SU-DHL-6 (cell line): ENCODE measurements around the gene PDXP.

Experiments
- H2AFZ ChIP-seq: fragments of 200-600 bp; sonication (generic); 2 replicates; pipeline ENCODE4 v1.6.1; 2014; ENCODE audit warnings: low read depth, mild to moderate bottlenecking, moderate library complexity, mixed read lengths, antibody characterized with exemption, low read length; ENCODE audit not compliant: severe bottlenecking
- H3F3A ChIP-seq: fragments of 200-600 bp; shearing (Covaris generic); 2 replicates; pipeline ENCODE4 v1.6.0; 2016; ENCODE audit warnings: antibody characterized with exemption, mild to moderate bottlenecking; ENCODE audit not compliant: insufficient read depth
- H3K27ac ChIP-seq: fragments of 200-600 bp; sonication (generic); 2 replicates; pipeline ENCODE4 v1.5.1; 2016; ENCODE audit warnings: low read depth, mild to moderate bottlenecking, low read length, moderate library complexity, mixed read lengths
- H3K27me3 ChIP-seq: fragments of 200-600 bp; sonication (generic), shearing (Covaris generic); 2 replicates; pipeline ENCODE4 v1.6.0; 2014; ENCODE audit warnings: mild to moderate bottlenecking, low read length
- H3K36me3 ChIP-seq: fragments of 200-600 bp; sonication (generic); 2 replicates; pipeline ENCODE4 v1.6.1; 2014; ENCODE audit warnings: mild to moderate bottlenecking, low read length, mixed read lengths
- H3K4me2 ChIP-seq: fragments of 300-600, 200-600 bp; shearing (Covaris generic), sonication (generic); 2 replicates; pipeline ENCODE4 v1.6.0; 2014; ENCODE audit warnings: low read length, low read depth, mild to moderate bottlenecking; ENCODE audit not compliant: poor library complexity, severe bottlenecking
- H3K4me3 ChIP-seq: fragments of 200-600 bp; sonication (generic); 2 replicates; pipeline ENCODE4 v1.5.1; 2014; ENCODE audit warnings: antibody characterized with exemption, low read length, mild to moderate bottlenecking, mixed read lengths; ENCODE audit not compliant: insufficient read depth, poor library complexity, severe bottlenecking
- H3K79me2 ChIP-seq: fragments of 200-600 bp; sonication (generic); 2 replicates; pipeline ENCODE4 v1.6.1; 2014; ENCODE audit warnings: mild to moderate bottlenecking, low read length, moderate library complexity; ENCODE audit not compliant: insufficient read depth
- H3K9ac ChIP-seq: fragments of 200-600 bp; sonication (generic); 2 replicates; pipeline ENCODE4 v1.7.0; 2014; ENCODE audit warnings: mild to moderate bottlenecking, low read length
- H3K9me2 ChIP-seq: fragments of 200-600 bp; sonication (generic); replicated peaks from 2 replicates; pipeline ENCODE4 v1.6.1; 2014; ENCODE audit warnings: low read length; ENCODE audit not compliant: insufficient read depth
- H3K9me3 ChIP-seq: fragments of 200-600 bp; sonication (generic); 2 replicates; pipeline ENCODE4 v1.6.1; 2014; ENCODE audit warnings: low read length, mixed read lengths; ENCODE audit not compliant: insufficient read depth
- H4K20me1 ChIP-seq: fragments of 200-600 bp; sonication (generic); 2 replicates; pipeline ENCODE4 v1.6.1; 2014; ENCODE audit warnings: low read depth, mild to moderate bottlenecking, antibody characterized with exemption, low read length, moderate library complexity, mixed read lengths
- CTCF ChIP-seq: fragments of 200-600 bp; sonication (generic); IDR thresholded peaks from one replicate; pipeline ENCODE4 v1.5.1; 2017; ENCODE audit warnings: antibody characterized with exemption, mild to moderate bottlenecking, low read length, moderate library complexity; ENCODE audit not compliant: insufficient read depth, poor library complexity, severe bottlenecking
- EZH2phosphoT487 ChIP-seq: fragments of 200-600 bp; sonication (generic), shearing (Covaris generic); conservative IDR thresholded peaks from 2 replicates; pipeline ENCODE4 v1.6.1; 2018; ENCODE audit warnings: mild to moderate bottlenecking, antibody characterized with exemption, low read length, moderate library complexity, mixed read lengths

The PDXP gene

GRCh38 chr22:37681001-37681424, 22.5 kb downstream of the PDXP start:
- H3K4me3 ChIP-seq: no peak overlapping the region
- H3F3A ChIP-seq: peaks cover 13% of the 10 kb centered on the region
- H3K27ac ChIP-seq: no peak overlapping the region
- no peak overlapping the region for H2AFZ ChIP-seq
- no peak overlapping the region for H3K4me2 ChIP-seq
- no peaks in the 10 kb centered on the region for H4K20me1 ChIP-seq
- no peaks in the 10 kb centered on the region for H3K36me3 ChIP-seq
- no peaks in the 10 kb centered on the region for H3K9me3 ChIP-seq
- no peak overlapping the region for H3K9ac ChIP-seq
- no peaks in the 10 kb centered on the region for H3K9me2 ChIP-seq
- H3K79me2 ChIP-seq: no peaks in the 10 kb centered on the region
- TF ChIP-seq EZH2phosphoT487: no peak
- TF ChIP-seq CTCF: no peak
- no peaks in the 10 kb centered on the region for H3K27me3 ChIP-seq

- Histone ChIP-seq H3F3A (peaks cover 13% of the 10 kb centered on the region), H3K9ac (no peak overlapping the region), H2AFZ (no peak overlapping the region), H3K36me3 (no peaks in the 10 kb centered on the region), H3K9me2 (no peaks in the 10 kb centered on the region), H3K4me2 (no peak overlapping the region), H3K27ac (no peak overlapping the region), H3K27me3 (no peaks in the 10 kb centered on the region), H3K79me2 (peaks cover 2% of the 10 kb centered on the region), H3K9me3 (no peaks in the 10 kb centered on the region), H3K4me3 (no peak overlapping the region), H4K20me1 (no peaks in the 10 kb centered on the region)
- TF ChIP-seq EZH2phosphoT487 (no peak), CTCF (peak; percentile 75)
These were observed 23.1 kb downstream of the PDXP start for GRCh38 chr22:37681556-37682049.

- TF ChIP-seq CTCF (no peak), EZH2phosphoT487 (no peak)
- H3K9me3 ChIP-seq: no peaks in the 10 kb centered on the region
- no peak overlapping the region for H3K9ac ChIP-seq
- no peaks in the 10 kb centered on the region for H3K9me2 ChIP-seq
- peaks cover 9% of the 10 kb centered on the region for H3F3A ChIP-seq
- H4K20me1 ChIP-seq: no peaks in the 10 kb centered on the region
- H3K27me3 ChIP-seq: no peaks in the 10 kb centered on the region
- 0 out of 2 replicates have a peak, but pooled peaks cover 3% of the 10 kb centered on the region for H3K36me3 ChIP-seq
- H3K4me2 ChIP-seq: peak overlapping the region; percentile 90
- H2AFZ ChIP-seq: peak overlapping the region; percentile 96
- no peak overlapping the region for H3K27ac ChIP-seq
- no peak overlapping the region for H3K4me3 ChIP-seq
- H3K79me2 ChIP-seq: peaks cover 18% of the 10 kb centered on the region
These were observed 26.5 kb downstream of the PDXP start for GRCh38 chr22:37684803-37685615.
